ENCODE measurements around the gene GOLIM4. TPM values are rescaled to one million over a fixed set of nuclear protein-coding genes. Genes with fewer than 3 reads are reported as not detected.

Gene GOLIM4
- total and polyA plus RNA-seq, 2 of the 13 experiments (the other 11 are each of a cell fraction or from before 2014, with no cell fraction given), result 10.9 to 47.7 TPM

DNA sequence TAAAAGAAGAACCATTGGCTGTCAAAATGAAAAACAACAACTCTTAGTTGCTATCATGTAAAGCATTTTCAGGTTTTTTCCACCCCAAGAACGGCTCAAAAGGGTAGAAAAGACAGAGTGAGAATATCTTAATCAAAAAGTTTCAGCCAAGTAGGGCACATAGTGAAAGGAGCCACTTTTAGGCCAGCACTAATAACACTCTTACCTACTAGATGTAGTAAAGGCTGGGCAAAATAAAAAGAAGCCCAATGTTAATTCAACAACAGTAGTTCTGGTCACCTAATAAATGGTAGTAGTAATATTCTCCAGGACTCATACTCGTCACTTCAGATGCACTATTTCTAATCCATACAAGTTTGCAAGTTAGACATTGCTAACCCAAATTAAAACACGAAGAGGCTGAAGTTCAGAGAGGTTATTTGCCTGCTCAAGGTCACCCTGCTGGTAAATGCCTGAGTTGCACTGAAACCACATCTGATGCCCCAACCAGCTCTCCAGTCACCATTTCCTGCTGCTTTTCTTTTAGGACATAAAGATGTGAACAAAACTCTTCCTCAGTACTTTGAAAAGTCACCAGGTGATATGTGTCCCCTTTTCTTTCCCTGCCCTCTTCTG, 7.5 kb downstream of the GOLIM4 start (continued):
- peak; percentile 20; the same call in 1 of the 2 replicates for TF ChIP-seq BCL6 (CRISPR knock-in tag; IDR thresholded peaks at IDR 0.05)
- TF ChIP-seq TBX2 (CRISPR knock-in tag; IDR thresholded peaks at IDR 0.05; ENCODE audit: borderline replicate concordance), result peak; percentile 30; the same call in 1 of the 2 replicates
- TF ChIP-seq ZFP1 (CRISPR knock-in tag; IDR thresholded peaks at IDR 0.05), result no peak
- peak; percentile 41; the same call in 1 of the 2 replicates for TF ChIP-seq GATAD2A (CRISPR knock-in tag; IDR thresholded peaks at IDR 0.05)
- TF ChIP-seq RFXAP (CRISPR knock-in tag; IDR thresholded peaks at IDR 0.05; ENCODE audit: borderline replicate concordance), result no peak
- TF ChIP-seq, protein P1, sequence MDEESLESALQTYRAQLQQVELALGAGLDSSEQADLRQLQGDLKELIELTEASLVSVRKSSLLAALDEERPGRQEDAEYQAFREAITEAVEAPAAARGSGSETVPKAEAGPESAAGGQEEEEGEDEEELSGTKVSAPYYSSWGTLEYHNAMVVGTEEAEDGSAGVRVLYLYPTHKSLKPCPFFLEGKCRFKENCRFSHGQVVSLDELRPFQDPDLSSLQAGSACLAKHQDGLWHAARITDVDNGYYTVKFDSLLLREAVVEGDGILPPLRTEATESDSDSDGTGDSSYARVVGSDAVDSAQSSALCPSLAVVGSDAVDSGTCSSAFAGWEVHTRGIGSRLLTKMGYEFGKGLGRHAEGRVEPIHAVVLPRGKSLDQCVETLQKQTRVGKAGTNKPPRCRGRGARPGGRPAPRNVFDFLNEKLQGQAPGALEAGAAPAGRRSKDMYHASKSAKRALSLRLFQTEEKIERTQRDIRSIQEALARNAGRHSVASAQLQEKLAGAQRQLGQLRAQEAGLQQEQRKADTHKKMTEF (CRISPR knock-in tag; IDR thresholded peaks at IDR 0.05), result peak; percentile 29; the same call in 1 of the 2 replicates
- TF ChIP-seq NCOR1 (IDR thresholded peaks at IDR 0.05; ENCODE audit: borderline replicate concordance, low read length), result 0 out of 2 replicates have a peak, but pooled peaks have one; percentile 10
- no peak for TF ChIP-seq ZNF30 (CRISPR knock-in tag; IDR thresholded peaks at IDR 0.05)
- no peak for TF ChIP-seq ZNF781 (CRISPR knock-in tag; IDR thresholded peaks at IDR 0.05; ENCODE audit: borderline replicate concordance, not compliant biosample characterization)
- peak; percentile 87 for TF ChIP-seq KMT2A (CRISPR knock-in tag; IDR thresholded peaks at IDR 0.05)
- no peak for TF ChIP-seq ZMAT3 (CRISPR knock-in tag; conservative IDR thresholded peaks at IDR 0.05)
- TF ChIP-seq ZNF776 (CRISPR knock-in tag; IDR thresholded peaks at IDR 0.05), result no peak
- TF ChIP-seq, protein P2, sequence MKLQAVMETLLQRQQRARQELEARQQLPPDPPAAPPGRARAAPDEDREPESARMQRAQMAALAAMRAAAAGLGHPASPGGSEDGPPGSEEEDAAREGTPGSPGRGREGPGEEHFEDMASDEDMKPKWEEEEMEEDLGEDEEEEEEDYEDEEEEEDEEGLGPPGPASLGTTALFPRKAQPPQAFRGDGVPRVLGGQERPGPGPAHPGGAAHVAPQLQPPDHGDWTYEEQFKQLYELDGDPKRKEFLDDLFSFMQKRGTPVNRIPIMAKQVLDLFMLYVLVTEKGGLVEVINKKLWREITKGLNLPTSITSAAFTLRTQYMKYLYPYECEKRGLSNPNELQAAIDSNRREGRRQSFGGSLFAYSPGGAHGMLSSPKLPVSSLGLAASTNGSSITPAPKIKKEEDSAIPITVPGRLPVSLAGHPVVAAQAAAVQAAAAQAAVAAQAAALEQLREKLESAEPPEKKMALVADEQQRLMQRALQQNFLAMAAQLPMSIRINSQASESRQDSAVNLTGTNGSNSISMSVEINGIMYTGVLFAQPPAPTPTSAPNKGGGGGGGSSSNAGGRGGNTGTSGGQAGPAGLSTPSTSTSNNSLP (IDR thresholded peaks at IDR 0.05; ENCODE audit: low read depth, low read length), result 0 out of 2 replicates have a peak, but pooled peaks have one; percentile 18
- TF ChIP-seq, protein P3, sequence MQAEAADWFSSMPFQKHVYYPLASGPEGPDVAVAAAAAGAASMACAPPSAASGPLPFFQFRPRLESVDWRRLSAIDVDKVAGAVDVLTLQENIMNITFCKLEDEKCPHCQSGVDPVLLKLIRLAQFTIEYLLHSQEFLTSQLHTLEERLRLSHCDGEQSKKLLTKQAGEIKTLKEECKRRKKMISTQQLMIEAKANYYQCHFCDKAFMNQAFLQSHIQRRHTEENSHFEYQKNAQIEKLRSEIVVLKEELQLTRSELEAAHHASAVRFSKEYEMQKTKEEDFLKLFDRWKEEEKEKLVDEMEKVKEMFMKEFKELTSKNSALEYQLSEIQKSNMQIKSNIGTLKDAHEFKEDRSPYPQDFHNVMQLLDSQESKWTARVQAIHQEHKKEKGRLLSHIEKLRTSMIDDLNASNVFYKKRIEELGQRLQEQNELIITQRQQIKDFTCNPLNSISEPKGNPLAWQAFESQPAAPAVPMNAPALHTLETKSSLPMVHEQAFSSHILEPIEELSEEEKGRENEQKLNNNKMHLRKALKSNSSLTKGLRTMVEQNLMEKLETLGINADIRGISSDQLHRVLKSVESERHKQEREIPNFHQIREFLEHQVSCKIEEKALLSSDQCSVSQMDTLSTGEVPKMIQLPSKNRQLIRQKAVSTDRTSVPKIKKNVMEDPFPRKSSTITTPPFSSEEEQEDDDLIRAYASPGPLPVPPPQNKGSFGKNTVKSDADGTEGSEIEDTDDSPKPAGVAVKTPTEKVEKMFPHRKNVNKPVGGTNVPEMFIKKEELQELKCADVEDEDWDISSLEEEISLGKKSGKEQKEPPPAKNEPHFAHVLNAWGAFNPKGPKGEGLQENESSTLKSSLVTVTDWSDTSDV (CRISPR knock-in tag; IDR thresholded peaks at IDR 0.05), result no peak
- no peak for TF ChIP-seq ZNF550 (CRISPR knock-in tag; IDR thresholded peaks at IDR 0.05; ENCODE audit: borderline replicate concordance)
- TF ChIP-seq ZNF329 (CRISPR knock-in tag; IDR thresholded peaks at IDR 0.05; ENCODE audit: low read depth), result no peak

Measured in HepG2 (cell line).